Erythroblast (primary cell): Measurements from ENCODE around the gene OSM.

Experiments used
- GATA1 ChIP-seq: IDR thresholded peaks from 2 replicates; pipeline ENCODE4 v1.6.1; 2011; ENCODE audit warnings: low read depth, mild to moderate bottlenecking, control low read depth, low read length, moderate library complexity
- POLR2A ChIP-seq: IDR thresholded peaks from 2 replicates; pipeline ENCODE4 v1.6.1; 2011; ENCODE audit warnings: mild to moderate bottlenecking, low read length

DNA sequence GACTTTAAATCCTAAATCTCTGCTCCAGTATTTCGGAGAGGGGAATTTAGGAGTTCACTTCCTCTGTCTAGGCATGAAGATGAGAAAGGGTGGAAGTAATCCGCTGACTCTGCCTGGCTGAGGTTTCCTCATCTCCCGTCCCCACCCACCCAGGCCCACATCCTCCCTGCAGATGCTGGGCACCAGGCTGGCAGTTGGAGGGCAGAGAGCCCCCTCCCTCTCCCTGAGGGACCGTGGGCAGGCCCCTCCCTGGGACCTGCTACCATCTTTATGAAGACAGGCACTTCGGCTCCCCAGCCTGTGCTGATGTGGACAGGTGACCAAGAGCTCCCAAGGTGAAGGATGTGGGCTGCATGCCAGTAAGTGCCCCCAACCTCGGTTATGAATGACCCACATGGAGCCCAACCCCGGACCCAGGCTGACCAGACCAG lies 16.0 kb upstream of the OSM start:
- TF ChIP-seq POLR2A (peak; percentile 51), GATA1 (no peak)
